ENCODE measurements around the gene FAM81B.
"Not testable (repeated sequence)": the region's sequence is repeated elsewhere in the genome, so short reads cannot be mapped to it uniquely, and the experiment has no call there.

Gene FAM81B

GRCh38 chr5:95390812-95391492 lies at the start of gene FAM81B:
TSS of gene FAM81B (plus strand) at chr5:95391366. CDS start at chr5:95391390, 24 bp downstream.
- DNase-seq (ENCODE audit: low spot score): no peak

- not testable (repeated sequence) for DNase-seq (ENCODE audit: low spot score)
Measured at GRCh38 chr5:95341444-95341843, 49.7 kb upstream of the FAM81B start.

GRCh38 chr5:95347506-95348120 lies 43.6 kb upstream of the FAM81B start:
- no peak for DNase-seq (ENCODE audit: low spot score)

- no peak for DNase-seq (ENCODE audit: low spot score)
Measured at GRCh38 chr5:95350631-95351030, 40.5 kb upstream of the FAM81B start.

- no peak for DNase-seq (ENCODE audit: low spot score)
Measured at GRCh38 chr5:95352691-95353090, 38.5 kb upstream of the FAM81B start.

- no peak for DNase-seq (ENCODE audit: low spot score)
Measured at GRCh38 chr5:95358320-95358719, 32.8 kb upstream of the FAM81B start.

GRCh38 chr5:95358848-95359247 lies 32.3 kb upstream of the FAM81B start:
- no peak for DNase-seq (ENCODE audit: low spot score)

GRCh38 chr5:95360667-95361066 lies 30.5 kb upstream of the FAM81B start:
- not testable (repeated sequence) for DNase-seq (ENCODE audit: low spot score)

- no peak for DNase-seq (ENCODE audit: low spot score)
Measured at GRCh38 chr5:95365302-95366095, 25.7 kb upstream of the FAM81B start.

GRCh38 chr5:95369782-95370181 lies 21.4 kb upstream of the FAM81B start:
- DNase-seq (ENCODE audit: low spot score): no peak

- no peak for DNase-seq (ENCODE audit: low spot score)
Measured at GRCh38 chr5:95374061-95374460, 17.1 kb upstream of the FAM81B start.

- no peak for DNase-seq (ENCODE audit: low spot score)
Measured at GRCh38 chr5:95375591-95375990, 15.6 kb upstream of the FAM81B start.

GRCh38 chr5:95379133-95379532 lies 12.0 kb upstream of the FAM81B start:
- DNase-seq (ENCODE audit: low spot score): no peak

- DNase-seq (ENCODE audit: low spot score): no peak
Measured at GRCh38 chr5:95380103-95380628, 11.0 kb upstream of the FAM81B start.

GRCh38 chr5:95382801-95383200 lies 8.4 kb upstream of the FAM81B start:
- no peak for DNase-seq (ENCODE audit: low spot score)

- DNase-seq (ENCODE audit: low spot score): no peak
Measured at GRCh38 chr5:95384485-95385213, 6.5 kb upstream of the FAM81B start.

- DNase-seq (ENCODE audit: low spot score): no peak
Measured at GRCh38 chr5:95385334-95385733, 5.8 kb upstream of the FAM81B start.

- DNase-seq (ENCODE audit: low spot score): not testable (repeated sequence)
Measured at GRCh38 chr5:95391965-95392364, 799 bp downstream of the FAM81B start.

- no peak for DNase-seq (ENCODE audit: low spot score)
Measured at GRCh38 chr5:95392593-95393182, 1.5 kb downstream of the FAM81B start.

- no peak for DNase-seq (ENCODE audit: low spot score)
Measured at GRCh38 chr5:95393279-95393678, 2.1 kb downstream of the FAM81B start.

GRCh38 chr5:95398989-95399388 lies 7.8 kb downstream of the FAM81B start:
- no peak for DNase-seq (ENCODE audit: low spot score)

GRCh38 chr5:95401626-95402025 lies 10.5 kb downstream of the FAM81B start:
- DNase-seq (ENCODE audit: low spot score): no peak
